ENCODE measurements around the gene BACH2.

DNA sequence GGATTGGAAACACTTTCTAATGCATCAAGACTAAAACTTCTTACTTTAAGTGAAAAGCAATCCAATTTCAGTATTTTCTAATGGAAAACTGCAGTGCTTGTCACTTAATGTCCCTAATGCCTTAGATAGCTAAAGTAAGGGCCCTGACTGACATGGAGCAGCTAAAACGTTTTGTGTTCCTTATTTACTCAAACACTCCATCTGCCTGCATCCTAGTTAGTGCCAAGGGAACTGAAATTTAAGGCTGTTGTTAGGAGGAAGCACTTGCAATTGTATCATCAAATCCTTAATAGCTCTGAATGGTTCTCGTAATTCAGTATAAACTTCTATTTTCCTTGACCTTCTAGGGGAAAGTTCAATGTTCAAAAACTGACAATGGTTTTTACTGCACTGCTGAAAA lies 274.9 kb downstream of the BACH2 start:
- TF ChIP-seq, protein P1, sequence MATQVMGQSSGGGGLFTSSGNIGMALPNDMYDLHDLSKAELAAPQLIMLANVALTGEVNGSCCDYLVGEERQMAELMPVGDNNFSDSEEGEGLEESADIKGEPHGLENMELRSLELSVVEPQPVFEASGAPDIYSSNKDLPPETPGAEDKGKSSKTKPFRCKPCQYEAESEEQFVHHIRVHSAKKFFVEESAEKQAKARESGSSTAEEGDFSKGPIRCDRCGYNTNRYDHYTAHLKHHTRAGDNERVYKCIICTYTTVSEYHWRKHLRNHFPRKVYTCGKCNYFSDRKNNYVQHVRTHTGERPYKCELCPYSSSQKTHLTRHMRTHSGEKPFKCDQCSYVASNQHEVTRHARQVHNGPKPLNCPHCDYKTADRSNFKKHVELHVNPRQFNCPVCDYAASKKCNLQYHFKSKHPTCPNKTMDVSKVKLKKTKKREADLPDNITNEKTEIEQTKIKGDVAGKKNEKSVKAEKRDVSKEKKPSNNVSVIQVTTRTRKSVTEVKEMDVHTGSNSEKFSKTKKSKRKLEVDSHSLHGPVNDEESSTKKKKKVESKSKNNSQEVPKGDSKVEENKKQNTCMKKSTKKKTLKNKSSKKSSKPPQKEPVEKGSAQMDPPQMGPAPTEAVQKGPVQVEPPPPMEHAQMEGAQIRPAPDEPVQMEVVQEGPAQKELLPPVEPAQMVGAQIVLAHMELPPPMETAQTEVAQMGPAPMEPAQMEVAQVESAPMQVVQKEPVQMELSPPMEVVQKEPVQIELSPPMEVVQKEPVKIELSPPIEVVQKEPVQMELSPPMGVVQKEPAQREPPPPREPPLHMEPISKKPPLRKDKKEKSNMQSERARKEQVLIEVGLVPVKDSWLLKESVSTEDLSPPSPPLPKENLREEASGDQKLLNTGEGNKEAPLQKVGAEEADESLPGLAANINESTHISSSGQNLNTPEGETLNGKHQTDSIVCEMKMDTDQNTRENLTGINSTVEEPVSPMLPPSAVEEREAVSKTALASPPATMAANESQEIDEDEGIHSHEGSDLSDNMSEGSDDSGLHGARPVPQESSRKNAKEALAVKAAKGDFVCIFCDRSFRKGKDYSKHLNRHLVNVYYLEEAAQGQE (IDR thresholded peaks at IDR 0.05; ENCODE audit: insufficient read depth in 1 of 2, low read depth in 2 of 2, low read length in 2 of 2): no peak
- TF ChIP-seq POLR2AphosphoS5 (IDR thresholded peaks at IDR 0.05; ENCODE audit: low read depth, low read length) (no peak), TAF1 (IDR thresholded peaks at IDR 0.05; ENCODE audit: borderline replicate concordance, insufficient read depth, low read length) (no peak)

Data from PFSK-1 (cell line).